H1 (cell line): ENCODE data around the gene CPM. TPM values are rescaled to one million over a fixed set of nuclear protein-coding genes. Genes with fewer than 3 reads are reported as not detected.

ENCODE experiments used
- ZNF274 ChIP-seq: IDR thresholded peaks from 2 replicates; pipeline ENCODE4 v1.7.0; 2012; ENCODE audit warnings: low read length, borderline replicate concordance; ENCODE audit errors: extremely low read depth
- polyA plus RNA-seq, 7 experiments: library from polyadenylated mRNA; depleted of rRNA in 3 of 7; stranded (reverse) in 5 of 7; unstranded in 2 of 7; fragments of >200 nt in 5 of 7; fragments of 200-250 nt in 2 of 7; gene quantifications; 1 replicate in 5 of 7; 2 replicates in 1 of 7; 4 replicates in 1 of 7; pipeline versions ENCODE4 v1.2.1 to v1.2.3, GENCODE V29; 2011 to 2013; ENCODE audit warnings: missing spikeins in 2 of 7, mixed read lengths in 2 of 7
- total RNA-seq: library from RNA; stranded (reverse); fragmentation: NEBNext Ultra II Directional; extraction: Animal tissue kit (Norgen Biotek cat#: 25700); gene quantifications from 2 replicates; pipeline ENCODE4 v1.2.1, GENCODE V29; 2021

Gene CPM
- total and polyA plus RNA-seq, 2 of the 8 experiments (the other 6 are each of a cell fraction or from before 2014, with no cell fraction given): 0.33 to 3.1 TPM

GRCh38 chr12:68932128-68932960 is 627 bp downstream of the CPM start (continued):
- no peak for TF ChIP-seq ZNF274
- TF ChIP-seq, all 59 proteins: peak for 0
